Measurements from ENCODE around the gene NOP10.
A peak's percentile ranks its signal among the peaks of the same experiment; 100 is the strongest.
"Not testable (repeated sequence)": the region's sequence is repeated elsewhere in the genome, so short reads cannot be mapped to it uniquely, and the experiment has no call there.

NOP10 gene

GRCh38 chr15:34342737-34343575, at the start of gene NOP10, which contains the start of gene NUTM1:
Gene NOP10 (minus strand): TSS chr15:34343136. CDS start chr15:34343073, 63 bp downstream.
Gene NUTM1 (plus strand): TSS chr15:34343315. CDS start chr15:34343697, 382 bp downstream.
- DNase-seq (ENCODE audit: low read depth) = peak; percentile 87

- DNase-seq (ENCODE audit: low read depth) = not testable (repeated sequence)
These were observed 46.7 kb upstream of the NOP10 start for GRCh38 chr15:34389594-34390086.

- not testable (repeated sequence) for DNase-seq (ENCODE audit: low read depth)
These were observed 39.0 kb upstream of the NOP10 start for GRCh38 chr15:34381829-34382521.

- DNase-seq (ENCODE audit: low read depth) = not testable (repeated sequence)
These were observed 37.6 kb upstream of the NOP10 start for GRCh38 chr15:34380491-34380890.

GRCh38 chr15:34376856-34377255, 33.9 kb upstream of the NOP10 start:
- DNase-seq (ENCODE audit: low read depth) = no peak

GRCh38 chr15:34375541-34375940, 32.6 kb upstream of the NOP10 start:
- not testable (repeated sequence) for DNase-seq (ENCODE audit: low read depth)

GRCh38 chr15:34374816-34375215, 31.9 kb upstream of the NOP10 start:
- DNase-seq (ENCODE audit: low read depth) = no peak

- no peak for DNase-seq (ENCODE audit: low read depth)
These were observed 31.0 kb upstream of the NOP10 start for GRCh38 chr15:34373951-34374350.

GRCh38 chr15:34370643-34371042, 27.7 kb upstream of the NOP10 start:
- DNase-seq (ENCODE audit: low read depth) = no peak

- no peak for DNase-seq (ENCODE audit: low read depth)
These were observed 27.2 kb upstream of the NOP10 start for GRCh38 chr15:34370129-34370528.

GRCh38 chr15:34367101-34368081, 24.5 kb upstream of the NOP10 start, which contains the start of gene LPCAT4:
Gene LPCAT4 (minus strand): TSS chr15:34367196. CDS start chr15:34367100, 96 bp downstream.
- DNase-seq (ENCODE audit: low read depth) = peak; percentile 77

GRCh38 chr15:34366271-34367065, 23.5 kb upstream of the NOP10 start:
- DNase-seq (ENCODE audit: low read depth) = peak; percentile 36

GRCh38 chr15:34365836-34366235, 22.9 kb upstream of the NOP10 start:
- no peak for DNase-seq (ENCODE audit: low read depth)

GRCh38 chr15:34365091-34365825, 22.3 kb upstream of the NOP10 start:
- no peak for DNase-seq (ENCODE audit: low read depth)

GRCh38 chr15:34364041-34364440, 21.1 kb upstream of the NOP10 start:
- DNase-seq (ENCODE audit: low read depth) = no peak

GRCh38 chr15:34362047-34362773, 19.3 kb upstream of the NOP10 start:
- no peak for DNase-seq (ENCODE audit: low read depth)

GRCh38 chr15:34361278-34361677, 18.3 kb upstream of the NOP10 start:
- DNase-seq (ENCODE audit: low read depth) = no peak

GRCh38 chr15:34360298-34360697, 17.4 kb upstream of the NOP10 start:
- DNase-seq (ENCODE audit: low read depth) = no peak

GRCh38 chr15:34359416-34359815, 16.5 kb upstream of the NOP10 start:
- no peak for DNase-seq (ENCODE audit: low read depth)

Data from fibroblast of the conjunctiva (primary cell).